Measurements from ENCODE around the gene RUFY3.

The RUFY3 gene

DNA sequence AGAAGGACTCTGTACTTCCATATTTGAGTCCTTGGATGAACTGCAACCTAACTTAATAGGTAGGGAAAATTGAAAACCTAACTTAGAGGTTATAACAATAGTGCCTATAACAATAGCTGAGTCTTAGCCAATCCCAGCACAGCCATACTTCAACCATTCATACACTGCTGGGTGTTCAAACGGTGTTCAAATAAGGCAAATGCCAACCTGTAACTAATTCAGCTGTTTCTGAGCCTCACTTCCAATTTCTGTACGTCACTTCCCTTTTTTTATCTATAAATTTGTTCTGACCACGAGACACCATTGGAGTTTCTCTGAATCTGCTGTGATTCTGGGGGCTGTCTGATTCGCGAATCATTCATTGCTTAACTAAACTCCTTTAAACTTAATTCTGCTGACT lies 127.5 kb downstream of the RUFY3 start:
- DNase-seq: no peak

DNA sequence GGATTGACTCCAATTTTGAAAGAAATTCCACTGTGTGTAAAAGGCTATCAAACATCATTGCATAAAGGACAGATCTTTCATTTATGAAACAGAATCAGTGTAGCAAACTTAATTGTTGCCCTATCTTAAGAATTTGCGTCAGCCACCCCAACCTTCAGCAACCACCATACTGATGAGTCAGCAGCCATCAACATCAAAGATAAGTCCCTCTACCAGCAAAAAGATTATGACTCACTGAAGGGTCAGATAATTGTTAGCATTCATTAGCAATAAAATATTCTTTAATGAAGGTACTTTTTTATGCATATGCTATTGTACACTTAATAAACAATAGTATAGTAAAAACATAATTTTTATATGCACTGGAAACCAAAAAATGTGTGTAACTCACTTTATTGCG lies 133.7 kb downstream of the RUFY3 start:
- DNase-seq: no peak

Measured in NCI-H1436 (cell line).